K562 (cell line): ENCODE results near the gene OR4E2. TPM values are rescaled to one million over a fixed set of nuclear protein-coding genes. Genes with fewer than 3 reads are reported as not detected.

ENCODE experiments used
- ATAC-seq: fragments of 200-7000 bp; cut with Tn5 transposase; 3 replicates; pipeline ENCODE4 v1.9.1; 2020; ENCODE audit warnings: moderate library complexity
- BruUV-seq: library from RNA; stranded (reverse); fragments of 400-500 nt; replicated peaks from 2 replicates; lab custom pipeline; 2021; lab: Mats Ljungman, UMichigan
- CTCF ChIA-PET: fragments of 300-600 bp; formaldehyde crosslinking; extraction: SDS; loops from one replicate; lab custom pipeline; 2021; ENCODE audit warnings: low intra/inter-chr PET ratio; lab: Yijun Ruan, JAX
- POLR2A ChIA-PET: fragments of 300-600, 350-650 bp; sonication (Branson Sonifier 250); formaldehyde crosslinking; extraction: SDS; loops from one replicate; lab custom pipeline; 2021; ENCODE audit warnings: antibody characterized with exemption, inconsistent platforms; lab: Yijun Ruan, JAX
- DNase-seq, 4 experiments: peaks; one replicate each; pipeline versions ENCODE4 v3.0.0 to v3.0.0-alpha.2; 2011 to 2018; ENCODE audit warnings: low spot score in 3 of 4, mixed read lengths in 3 of 4; ENCODE audit errors: extremely low read depth in 1 of 4
- FAIRE-seq: peaks from 2 replicates; lab custom pipeline; 2011; peaks lifted over from hg19 to GRCh38; lab: Jason Lieb, UNC
- H2AFZ ChIP-seq: 2 replicates; pipeline ENCODE4 v1.6.0; 2011; ENCODE audit warnings: low read depth, low read length, control low read depth, inconsistent platforms
- H3K27ac ChIP-seq: fragments of 200-600 bp; 3 replicates; pipeline ENCODE4 v1.8.0; 2011; ENCODE audit warnings: low read depth, mild to moderate bottlenecking, control low read depth, inconsistent platforms, low read length, moderate library complexity, mixed read lengths; ENCODE audit errors: extremely low read depth
- H3K27me3 ChIP-seq, 2 experiments: fragments of 300-600 bp in 1 of 2; 2 replicates in 1 of 2; 3 replicates in 1 of 2; pipeline versions ENCODE4 v1.6.0 to v1.8.0; 2011; ENCODE audit warnings: inconsistent platforms in 2 of 2, low read length in 2 of 2, mild to moderate bottlenecking in 1 of 2, mixed read lengths in 1 of 2, moderate library complexity in 1 of 2; ENCODE audit not compliant: control insufficient read depth in 2 of 2, insufficient read depth in 2 of 2
- H3K36me3 ChIP-seq: fragments of 300-600 bp; 3 replicates; pipeline ENCODE4 v1.8.0; 2011; ENCODE audit warnings: mild to moderate bottlenecking, low read length, inconsistent platforms; ENCODE audit not compliant: control insufficient read depth, insufficient read depth
- H3K4me1 ChIP-seq, 2 experiments: fragments of 200-600 bp in 1 of 2; replicated peaks in 1 of 2; 2 replicates in 1 of 2; 3 replicates in 1 of 2; pipeline versions ENCODE4 v1.5.1 to v1.8.0; 2011; ENCODE audit warnings: inconsistent platforms in 2 of 2, low read length in 2 of 2, mild to moderate bottlenecking in 1 of 2, mixed read lengths in 1 of 2, moderate library complexity in 1 of 2; ENCODE audit not compliant: control insufficient read depth in 2 of 2, insufficient read depth in 2 of 2
- H3K4me2 ChIP-seq: 2 replicates; pipeline ENCODE4 v1.6.1; 2011; ENCODE audit warnings: low read length, control low read depth, inconsistent platforms, mixed read lengths; ENCODE audit not compliant: insufficient read depth
- H3K4me3 ChIP-seq: fragments of 200-600 bp; sonication (generic), shearing (Covaris generic); 2 replicates; pipeline ENCODE4 v1.5.1; 2016; ENCODE audit warnings: control low read depth, inconsistent platforms
- H3K79me2 ChIP-seq: fragments of 200-600 bp; 3 replicates; pipeline ENCODE4 v1.8.0; 2011; ENCODE audit warnings: low read length, inconsistent platforms; ENCODE audit not compliant: control insufficient read depth, insufficient read depth
- H3K9ac ChIP-seq, 2 experiments: 2 replicates each; pipeline versions ENCODE4 v1.6.0 to v1.6.1; 2011; ENCODE audit warnings: low read depth in 2 of 2, low read length in 2 of 2, control low read depth in 1 of 2, inconsistent platforms in 1 of 2, mild to moderate bottlenecking in 1 of 2, mixed read lengths in 1 of 2; ENCODE audit not compliant: insufficient read depth in 1 of 2
- H3K9me1 ChIP-seq: one replicate; pipeline ENCODE4 v1.6.0; 2011; ENCODE audit warnings: inconsistent platforms, mild to moderate bottlenecking, low read length, moderate library complexity; ENCODE audit not compliant: control insufficient read depth, insufficient read depth
- H3K9me3 ChIP-seq: replicated peaks from 2 replicates; pipeline ENCODE4 v1.5.1; 2011; ENCODE audit warnings: low read depth, low read length, inconsistent platforms; ENCODE audit not compliant: control insufficient read depth, insufficient read depth
- H4K20me1 ChIP-seq: replicated peaks from 2 replicates; pipeline ENCODE4 v1.6.1; 2011; ENCODE audit warnings: low read length, inconsistent platforms, mixed read lengths; ENCODE audit not compliant: control insufficient read depth, insufficient read depth
- CAMTA2 ChIP-seq: fragments of 250-450 bp; sonication (Bioruptor Pico); conservative IDR thresholded peaks from 2 replicates; pipeline ENCODE4 v1.5.1; 2022
- ETV1 ChIP-seq: fragments of 450-650 bp; conservative IDR thresholded peaks from 2 replicates; pipeline ENCODE4 v1.6.1; 2016; ENCODE audit warnings: missing genetic modification characterization, control low read depth, low read depth, missing compliant biosample characterization
- FOXJ2 ChIP-seq: fragments of 200-800 bp; sonication (Bioruptor generic); IDR thresholded peaks from 2 replicates; pipeline ENCODE4 v1.6.1; 2016; ENCODE audit warnings: missing genetic modification characterization, missing compliant biosample characterization
- HMG20A ChIP-seq: fragments of 450-650 bp; formaldehyde crosslinking; conservative IDR thresholded peaks from 2 replicates; pipeline ENCODE4 v1.4.0; 2020; ENCODE audit warnings: mild to moderate bottlenecking, mixed read lengths
- IRF2 ChIP-seq: sonication (generic); formaldehyde crosslinking; IDR thresholded peaks from 2 replicates; pipeline ENCODE4 v1.8.1; 2022; ENCODE audit warnings: mild to moderate bottlenecking, missing genetic modification reagents
- in situ Hi-C: fragments of 300-500 bp; cut with MboI; formaldehyde crosslinking; loops from 4 replicates; pipeline ENCODE4 v1.15.0; 2018; ENCODE audit warnings: inconsistent platforms, mixed read lengths
- intact Hi-C: fragments of 100-400 bp; cut with micrococcal nuclease; formaldehyde crosslinking; loops from 2 replicates; pipeline ENCODE4 v1.14.2; 2022
- polyA plus RNA-seq, 8 experiments: library from polyadenylated mRNA; depleted of rRNA in 4 of 8; stranded (reverse) in 5 of 8; unstranded in 3 of 8; fragments of >200 nt; fragmentation: Nextera tagmentation in 2 of 8; fragmentation: Illumina TruSeq in 1 of 8; extraction: Ambion mirVana in 2 of 8; extraction: Trizol in 1 of 8; gene quantifications; 2 replicates each; pipeline versions ENCODE4 v1.2.1 to v1.2.3, GENCODE V29; 2011 to 2014; ENCODE audit warnings: inconsistent platforms in 1 of 8, missing spikeins in 1 of 8
- total RNA-seq, 7 experiments: library from RNA; depleted of rRNA in 6 of 7; stranded (reverse); fragments of >200 nt in 6 of 7; fragmentation: Illumina TruSeq in 2 of 7; extraction: Trizol in 2 of 7; gene quantifications; 2 replicates each; pipeline versions ENCODE4 v1.2.1 to v1.2.3, GENCODE V29; 2011 to 2021; ENCODE audit warnings: low replicate concordance in 1 of 7
- TF ChIP-seq, protein P1 (sequence below): fragments of 450-650 bp; IDR thresholded peaks from 2 replicates; pipeline ENCODE4 v1.6.1; 2016

Gene OR4E2
- total and polyA plus RNA-seq, 9 of the 15 experiments (the other 6 are each of a cell fraction or from before 2014, with no cell fraction given): not detected

DNA sequence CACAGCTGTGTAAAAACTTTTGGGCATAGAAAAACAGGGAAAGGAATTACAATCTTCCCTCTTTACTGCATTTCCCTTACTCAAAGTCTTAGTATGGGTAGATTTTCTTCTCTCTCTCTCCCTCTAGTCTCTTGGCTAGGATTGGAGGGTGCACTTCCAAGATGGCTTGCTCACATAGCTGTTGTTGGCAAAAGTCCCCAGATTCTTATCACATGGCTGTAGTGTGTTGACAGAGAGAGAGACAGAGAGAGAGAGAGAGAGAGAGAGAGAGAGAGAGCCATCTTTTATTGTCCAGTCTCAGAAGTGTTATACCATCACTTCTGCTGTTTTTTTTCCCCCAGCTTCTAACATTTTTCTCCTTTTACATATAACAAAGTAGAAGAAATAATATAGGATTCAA, 6.3 kb upstream of the OR4E2 start:
- ATAC-seq (no peak), FAIRE-seq (no peak), DNase-seq (no peak)
- H2AFZ ChIP-seq: no peak overlapping the region
- no TSS peak for BruUV-seq
- in situ Hi-C loops: no loop called here
- no peak overlapping the region for H3K27ac ChIP-seq
- intact Hi-C loops: no loop called here
- no peaks in the 10 kb centered on the region for H3K4me1 ChIP-seq
- no peaks in the 10 kb centered on the region for H3K9me3 ChIP-seq
- H3K4me2 ChIP-seq: no peak overlapping the region
- H3K9ac ChIP-seq: no peak overlapping the region
- H3K36me3 ChIP-seq: no peaks in the 10 kb centered on the region
- ChIA-PET CTCF (no interaction called here), POLR2A (no interaction called here)
- H3K9me1 ChIP-seq: no peaks in the 10 kb centered on the region
- H3K27me3 ChIP-seq: no peaks in the 10 kb centered on the region; a peak in 1 of 5 replicates
- no peaks in the 10 kb centered on the region for H3K79me2 ChIP-seq
- H3K4me3 ChIP-seq: no peak overlapping the region
- H4K20me1 ChIP-seq: no peaks in the 10 kb centered on the region
- TF ChIP-seq ETV1 (tag): no peak
- TF ChIP-seq, protein P1, sequence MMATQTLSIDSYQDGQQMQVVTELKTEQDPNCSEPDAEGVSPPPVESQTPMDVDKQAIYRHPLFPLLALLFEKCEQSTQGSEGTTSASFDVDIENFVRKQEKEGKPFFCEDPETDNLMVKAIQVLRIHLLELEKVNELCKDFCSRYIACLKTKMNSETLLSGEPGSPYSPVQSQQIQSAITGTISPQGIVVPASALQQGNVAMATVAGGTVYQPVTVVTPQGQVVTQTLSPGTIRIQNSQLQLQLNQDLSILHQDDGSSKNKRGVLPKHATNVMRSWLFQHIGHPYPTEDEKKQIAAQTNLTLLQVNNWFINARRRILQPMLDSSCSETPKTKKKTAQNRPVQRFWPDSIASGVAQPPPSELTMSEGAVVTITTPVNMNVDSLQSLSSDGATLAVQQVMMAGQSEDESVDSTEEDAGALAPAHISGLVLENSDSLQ: no peak
- no peak for TF ChIP-seq CAMTA2
- TF ChIP-seq HMG20A (CRISPR knock-in tag): no peak
- no peak for TF ChIP-seq IRF2 (CRISPR knock-in tag)
- TF ChIP-seq FOXJ2 (tag): no peak
